GM21576 (cell line): ENCODE results near the gene TF.
"Not testable (repeated sequence)": the region's sequence is repeated elsewhere in the genome, so short reads cannot be mapped to it uniquely, and the experiment has no call there.

Source experiments
- ATAC-seq: cut with Tn5 transposase; IDR thresholded peaks from one replicate; pipeline ENCODE4 v1.9.1; 2021; ENCODE audit warnings: mild to moderate bottlenecking, moderate library complexity; ENCODE audit not compliant: unreplicated experiment

The TF gene

DNA sequence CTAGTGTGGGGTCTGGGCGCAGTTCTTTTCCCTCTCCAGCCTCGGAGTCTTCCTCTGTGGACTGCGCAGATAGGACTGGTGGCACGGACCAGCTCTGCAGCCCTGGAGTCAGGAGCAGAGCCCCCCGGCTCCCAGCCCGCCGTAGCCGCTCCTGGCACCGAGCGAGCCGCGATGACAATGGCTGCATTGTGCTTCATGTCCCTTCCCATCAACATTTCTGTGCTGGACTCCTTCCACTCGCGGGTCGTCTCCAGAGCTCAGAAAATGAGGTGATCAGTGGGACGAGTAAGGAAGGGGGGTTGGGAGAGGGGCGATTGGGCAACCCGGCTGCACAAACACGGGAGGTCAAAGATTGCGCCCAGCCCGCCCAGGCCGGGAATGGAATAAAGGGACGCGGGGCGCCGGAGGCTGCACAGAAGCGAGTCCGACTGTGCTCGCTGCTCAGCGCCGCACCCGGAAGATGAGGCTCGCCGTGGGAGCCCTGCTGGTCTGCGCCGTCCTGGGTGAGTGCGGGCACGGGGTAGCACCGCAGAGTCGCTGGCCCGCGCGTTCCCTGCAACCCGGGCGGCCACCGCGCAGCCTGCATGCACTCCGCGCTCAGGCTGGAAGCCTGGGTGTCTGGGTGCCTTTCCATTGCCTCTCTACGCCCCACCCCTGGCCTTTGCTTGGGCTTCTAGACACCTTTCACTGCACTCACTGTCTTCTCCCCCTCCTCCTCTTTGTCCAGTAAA, at the start of gene TF:
Gene TF, plus strand, starts transcription at position 413 of the 731 bp plus-strand sequence. Its CDS starts 48 bp downstream, at position 461.
- ATAC-seq: no peak

DNA sequence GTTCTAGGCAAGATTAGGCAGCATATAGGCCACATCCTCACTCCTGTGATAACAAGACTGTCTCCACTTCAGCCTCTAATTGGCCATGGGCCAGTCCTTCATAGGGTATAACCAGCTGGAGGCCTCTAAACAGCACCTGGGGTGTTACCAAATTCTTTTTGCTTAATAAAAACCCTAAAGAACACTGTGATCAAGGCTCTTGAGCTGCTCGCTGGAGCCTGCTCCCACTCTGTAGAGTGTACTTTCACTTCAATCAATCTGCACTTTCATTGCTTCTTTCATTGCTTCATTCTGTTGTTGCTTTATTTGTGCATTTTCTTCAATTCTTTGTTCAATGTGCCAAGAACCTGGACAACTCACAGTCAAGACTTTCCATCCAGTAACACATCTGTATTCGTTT, 48.2 kb upstream of the TF start:
- ATAC-seq: no peak

DNA sequence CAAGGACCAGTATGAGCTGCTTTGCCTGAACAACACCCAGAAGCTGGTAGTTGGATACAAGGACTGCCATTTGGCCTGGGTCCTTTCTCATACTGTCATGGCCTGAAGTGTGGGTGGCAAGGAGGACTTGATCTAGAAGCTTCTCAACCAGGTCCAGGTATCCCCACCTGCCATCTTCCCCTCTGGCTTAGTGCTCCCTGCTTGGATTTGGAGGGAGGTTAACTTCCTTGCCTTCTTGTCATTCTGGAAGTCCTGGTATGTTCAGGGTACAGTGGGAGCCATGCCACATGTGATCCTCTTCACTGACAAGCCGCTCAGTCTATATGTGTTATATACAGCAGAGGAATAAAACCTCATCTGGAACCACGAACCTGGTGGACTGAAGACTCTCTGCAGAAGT, 46.7 kb upstream of the TF start:
- ATAC-seq: no peak

DNA sequence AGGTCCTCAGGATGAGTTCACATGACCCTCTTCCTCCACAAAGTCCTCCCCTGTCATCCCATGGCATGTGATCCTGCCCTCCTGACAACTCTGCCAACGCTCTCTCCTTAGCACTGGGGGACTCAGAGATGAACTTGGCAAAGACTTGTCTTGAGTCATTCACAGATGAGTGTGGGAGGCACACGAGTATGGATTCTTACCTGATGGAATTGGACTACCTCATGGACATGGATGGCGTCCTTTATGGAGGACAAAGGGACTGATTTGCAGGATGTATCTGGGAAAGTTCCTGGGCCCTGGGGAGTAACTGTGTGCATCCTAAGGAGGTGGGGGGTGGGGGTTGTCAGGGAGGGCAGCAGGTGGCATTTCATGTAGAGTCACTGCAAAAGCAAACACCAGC, 46.3 kb upstream of the TF start:
- ATAC-seq: no peak

DNA sequence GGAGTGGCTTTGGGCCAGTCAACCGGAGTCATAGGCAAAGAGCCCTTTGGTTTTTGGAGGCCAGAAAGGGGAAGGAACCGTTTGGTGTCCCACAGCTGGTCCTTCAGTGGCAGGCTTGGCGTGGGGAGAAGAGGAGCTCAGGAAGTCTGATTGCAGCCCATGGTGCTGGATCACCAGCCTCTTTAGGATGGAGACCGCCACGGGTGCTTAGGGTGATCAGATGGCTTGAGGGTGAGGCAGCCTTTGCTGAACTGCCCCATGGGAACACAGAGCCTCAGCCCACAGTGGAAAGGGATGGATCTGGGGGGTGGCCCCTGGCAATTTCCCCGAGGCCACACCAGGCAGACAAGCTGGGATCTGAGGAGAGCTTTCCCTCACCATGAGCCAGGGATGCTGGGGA, 45.8 kb upstream of the TF start:
- no peak for ATAC-seq

DNA sequence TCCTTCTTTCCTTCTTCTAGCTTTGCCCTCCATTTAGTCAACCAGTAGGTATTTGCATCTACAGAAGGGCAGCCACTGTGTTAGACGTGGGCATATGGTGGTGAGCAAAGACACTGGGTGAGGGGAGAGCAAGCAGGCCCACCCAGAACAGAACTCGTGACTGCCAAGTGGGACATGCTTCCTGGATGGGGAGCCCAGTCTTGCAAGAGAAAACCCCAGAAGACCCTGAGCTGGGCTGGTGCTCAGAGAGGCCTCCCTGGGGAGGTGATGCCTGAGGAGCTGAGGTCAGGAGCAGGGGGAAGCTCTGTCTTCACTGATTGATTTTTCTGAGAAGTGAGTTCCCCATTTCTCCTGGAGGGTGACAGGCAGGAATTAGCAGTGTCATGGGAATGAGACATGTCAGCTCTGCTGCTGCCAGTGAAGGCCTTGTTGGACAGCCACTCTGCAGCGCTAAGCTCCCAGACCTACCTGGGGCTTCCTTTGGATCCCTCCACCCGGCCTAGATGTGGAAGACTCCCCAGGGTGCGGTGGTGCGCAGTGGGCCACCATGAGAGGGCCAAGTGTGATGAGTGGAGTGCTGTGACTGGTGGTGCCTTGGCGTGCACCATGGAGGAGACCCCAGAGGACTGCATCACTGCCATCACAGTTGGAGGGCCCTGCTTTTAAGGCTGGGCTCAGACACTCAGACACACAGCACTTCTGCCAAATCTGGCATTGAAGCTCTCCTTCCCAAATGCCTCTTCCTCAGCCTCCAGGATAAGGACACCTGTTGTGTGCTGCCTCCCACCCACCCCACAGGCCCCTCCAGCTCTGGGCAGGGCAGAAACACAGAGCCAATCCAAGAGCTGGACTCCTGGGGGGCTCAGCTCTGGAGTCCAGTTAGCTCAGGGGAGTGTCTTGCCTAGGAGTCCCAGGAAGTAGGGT, 44.5 kb upstream of the TF start:
- ATAC-seq: no peak

DNA sequence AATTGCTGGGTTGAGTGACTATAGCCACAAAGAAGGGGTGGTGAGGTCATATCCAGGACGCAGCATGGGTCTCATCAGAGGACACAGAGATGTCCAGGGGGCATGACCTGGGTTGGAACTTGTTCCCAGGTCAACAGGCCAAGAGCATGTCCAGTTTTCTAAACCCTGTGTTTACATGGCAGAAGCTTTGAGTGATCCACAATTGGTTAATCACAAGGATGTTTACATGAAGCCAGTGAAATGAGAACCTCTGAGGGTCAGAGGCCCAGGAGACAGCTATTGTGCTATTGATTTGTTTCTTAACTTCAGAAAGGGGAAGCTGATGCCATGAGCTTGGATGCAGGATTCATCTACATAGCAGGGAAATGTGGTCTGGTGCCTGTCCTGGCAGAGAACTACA, 42.3 kb upstream of the TF start:
- ATAC-seq: no peak

DNA sequence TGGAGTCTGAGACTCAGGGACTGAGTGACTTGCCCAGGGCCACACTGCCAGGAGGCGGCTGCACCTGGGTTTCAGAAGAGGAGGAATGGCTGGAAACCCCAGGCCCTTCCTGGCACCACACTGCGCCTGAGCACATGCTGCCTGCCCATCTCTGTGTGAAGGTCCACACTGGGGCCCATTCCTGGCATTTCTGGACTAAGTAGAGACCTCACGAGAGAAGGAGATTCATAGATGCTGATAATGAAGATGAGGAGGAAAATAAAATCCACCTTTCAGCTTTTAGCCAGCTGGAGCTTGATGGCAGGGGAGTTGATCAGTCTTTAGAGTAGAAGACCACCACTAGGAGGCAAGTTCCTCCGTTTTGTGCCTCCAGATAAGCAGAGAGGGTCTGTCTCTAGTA, 40.2 kb upstream of the TF start:
- ATAC-seq: no peak

DNA sequence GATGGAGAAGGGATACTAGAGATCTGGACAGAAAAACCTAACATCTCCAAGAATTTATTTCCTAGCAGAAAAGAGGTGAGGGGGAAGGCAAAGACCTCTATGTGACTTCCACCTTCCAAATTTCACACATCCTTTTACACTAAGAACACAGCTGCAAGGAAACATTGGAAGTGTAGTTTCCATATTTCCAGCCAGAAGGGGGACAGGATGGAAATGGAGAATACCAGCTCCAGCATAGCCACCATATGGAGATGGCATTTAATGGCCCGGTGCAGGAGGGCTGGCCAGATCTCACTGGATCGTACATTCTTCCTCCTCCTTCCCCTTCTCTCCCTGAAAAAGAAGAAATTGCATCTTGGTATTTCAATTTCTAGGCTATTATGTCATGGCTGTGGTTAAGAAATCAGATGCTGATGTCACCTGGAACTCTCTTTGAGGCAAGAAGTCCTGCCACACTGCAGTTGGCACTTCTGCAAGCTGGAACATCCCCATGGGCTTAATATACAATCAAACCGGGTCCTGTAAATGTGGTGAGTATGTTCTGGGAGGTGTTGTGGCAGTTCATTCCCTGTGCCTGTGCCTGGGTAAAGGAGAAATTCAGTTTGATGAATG, 36.9 kb upstream of the TF start:
- ATAC-seq: no peak

DNA sequence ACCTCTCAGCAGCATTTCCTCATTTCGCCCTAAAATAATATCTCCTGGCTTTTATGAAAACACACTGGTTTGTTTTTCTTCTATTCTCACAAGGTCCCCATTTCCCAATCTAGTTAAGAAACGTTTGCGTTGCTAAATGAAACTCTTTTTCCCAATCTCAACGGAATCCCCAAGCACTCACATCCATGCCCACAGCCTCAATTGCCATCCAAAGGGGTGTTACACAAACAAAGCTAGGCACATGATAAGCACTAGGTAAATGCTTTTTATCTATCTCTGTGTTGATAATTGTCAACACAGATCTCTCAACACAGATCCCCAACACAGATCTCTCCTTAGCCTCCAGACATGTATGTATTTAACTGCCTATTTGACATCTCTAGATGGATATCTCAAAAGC, 35.2 kb upstream of the TF start:
- no peak for ATAC-seq

DNA sequence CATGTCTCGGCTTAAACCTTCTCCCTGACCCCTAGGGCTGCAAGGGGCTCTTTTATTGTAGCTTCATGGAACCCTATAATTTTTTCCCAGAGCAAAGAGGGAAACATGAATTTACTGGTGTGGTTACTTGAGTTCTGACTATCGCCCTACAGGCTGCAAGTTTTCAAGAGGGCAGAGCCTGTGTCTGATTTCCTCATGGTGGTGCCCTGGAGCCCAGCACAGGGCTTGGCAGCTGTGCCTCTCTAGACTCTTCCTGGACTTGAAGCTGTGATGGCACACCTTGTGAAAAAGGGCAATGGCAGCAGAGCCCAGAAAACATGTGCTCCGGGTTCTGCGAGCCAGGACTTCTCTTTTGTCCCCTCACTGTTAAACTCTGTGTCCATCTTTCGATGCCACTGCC, 34.2 kb upstream of the TF start:
- no peak for ATAC-seq

DNA sequence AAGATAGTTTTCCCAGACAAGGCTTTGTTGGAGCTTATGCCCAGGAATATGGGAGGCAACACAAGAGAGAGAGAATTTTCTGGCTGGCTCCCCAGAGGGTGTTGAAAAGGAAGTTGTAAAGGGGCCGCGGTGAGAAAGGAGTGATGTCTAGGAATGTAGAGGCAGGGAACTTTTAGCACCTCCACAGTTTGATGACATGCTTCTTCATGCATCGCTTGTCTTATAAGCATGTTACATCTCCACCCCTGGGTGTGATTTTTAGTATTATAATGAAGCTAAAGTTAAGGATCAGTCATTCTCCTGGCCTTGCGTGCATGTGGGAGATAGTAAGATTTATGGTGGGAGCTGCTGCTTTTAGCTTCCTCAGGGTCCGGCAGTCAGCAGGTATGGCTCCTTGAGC, 32.8 kb upstream of the TF start:
- ATAC-seq: no peak

DNA sequence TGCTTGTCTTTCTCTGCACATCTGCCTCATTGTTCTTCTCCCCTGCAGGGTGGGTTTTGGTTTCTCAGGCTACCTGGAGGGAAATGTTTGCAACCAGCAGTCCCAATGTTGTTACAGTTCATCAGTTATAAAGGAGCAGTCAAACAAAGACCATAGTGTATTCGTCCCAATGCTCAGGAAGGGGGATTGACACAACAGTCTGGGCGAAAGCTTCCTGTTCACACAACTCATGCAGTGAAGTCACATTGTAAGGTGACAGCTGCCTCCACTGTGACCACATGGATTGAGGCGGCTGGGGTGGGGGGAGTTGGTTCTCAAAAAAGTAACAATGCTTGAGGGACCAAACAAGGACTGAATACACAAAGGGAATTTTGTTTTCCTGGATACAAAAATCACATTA, 28.8 kb upstream of the TF start:
- no peak for ATAC-seq

DNA sequence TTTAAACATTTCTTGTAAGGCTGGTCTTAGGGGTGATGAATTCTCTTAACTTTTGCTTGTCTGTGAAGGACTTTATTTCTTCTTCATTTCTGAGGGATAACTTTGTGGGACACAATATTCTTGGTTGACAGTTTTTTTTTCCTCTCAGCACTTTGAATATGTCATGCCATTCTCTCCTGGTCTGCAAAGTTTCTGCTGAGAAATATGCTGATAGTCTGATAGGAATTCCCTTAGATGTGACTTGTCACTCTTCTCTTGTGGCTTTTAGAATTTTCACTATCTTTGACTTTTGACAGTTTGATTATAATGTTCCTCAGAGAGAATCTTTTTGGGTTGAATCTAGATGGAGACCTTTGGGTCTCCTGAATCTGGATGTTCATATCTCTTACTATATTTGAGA, 23.3 kb upstream of the TF start:
- ATAC-seq: no peak

DNA sequence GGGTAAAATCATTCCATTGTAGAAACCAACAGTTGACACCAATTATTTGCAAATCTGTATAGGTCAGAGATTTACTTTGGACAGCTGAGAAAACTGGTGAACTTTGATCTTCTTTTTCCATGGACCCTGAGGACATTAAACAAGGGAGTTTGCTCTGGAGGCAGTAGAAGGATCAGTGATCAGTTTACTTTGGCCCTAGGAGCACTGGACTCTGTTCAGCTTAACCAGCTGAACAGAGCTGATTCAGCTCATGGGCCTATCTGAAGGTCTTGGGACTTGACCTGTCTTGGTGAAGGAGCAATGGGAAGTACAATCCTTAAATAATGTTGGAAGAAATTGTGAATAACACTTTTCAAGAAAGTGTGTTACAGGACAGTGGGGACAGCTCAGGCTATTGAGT, 15.2 kb upstream of the TF start:
- ATAC-seq: no peak

DNA sequence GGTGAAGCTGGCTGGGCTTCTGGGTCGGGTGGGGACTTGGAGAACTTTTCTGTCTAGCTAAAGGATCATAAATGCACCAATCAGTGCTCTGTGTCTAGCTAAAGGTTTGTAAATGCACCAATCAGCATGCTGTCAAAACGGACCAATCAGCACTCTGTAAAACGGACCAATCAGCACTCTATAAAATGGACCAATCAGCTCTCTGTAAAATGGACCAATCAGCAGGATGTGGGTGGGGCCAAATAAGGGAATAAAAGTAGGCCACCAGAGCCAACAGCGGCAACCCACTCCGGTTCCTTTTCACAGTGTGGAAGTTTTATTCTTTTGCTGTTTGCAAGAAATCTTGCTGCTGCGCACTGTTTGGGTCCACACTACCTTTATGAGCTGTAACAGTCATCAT, 14.0 kb upstream of the TF start:
- not testable (repeated sequence) for ATAC-seq

DNA sequence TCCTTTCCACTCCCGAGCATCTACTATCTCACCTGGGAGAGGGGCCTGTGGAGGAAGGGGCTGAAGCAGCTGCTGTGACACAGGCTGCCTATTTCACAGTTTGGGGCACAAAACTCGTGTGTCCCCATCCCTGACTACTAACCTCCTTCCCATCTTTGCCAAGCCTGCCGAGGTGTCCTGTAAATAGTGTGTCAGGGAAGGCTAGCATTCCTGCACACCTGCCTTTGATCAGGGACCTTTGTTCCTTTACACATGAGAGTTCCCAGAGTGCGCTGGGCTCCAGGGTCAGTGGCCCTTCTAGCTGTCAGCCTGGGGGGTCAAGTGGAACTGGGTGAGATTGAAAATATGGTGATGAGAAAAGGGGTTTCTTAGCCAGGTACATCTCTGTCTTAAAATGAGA, 13.0 kb upstream of the TF start:
- ATAC-seq: no peak

DNA sequence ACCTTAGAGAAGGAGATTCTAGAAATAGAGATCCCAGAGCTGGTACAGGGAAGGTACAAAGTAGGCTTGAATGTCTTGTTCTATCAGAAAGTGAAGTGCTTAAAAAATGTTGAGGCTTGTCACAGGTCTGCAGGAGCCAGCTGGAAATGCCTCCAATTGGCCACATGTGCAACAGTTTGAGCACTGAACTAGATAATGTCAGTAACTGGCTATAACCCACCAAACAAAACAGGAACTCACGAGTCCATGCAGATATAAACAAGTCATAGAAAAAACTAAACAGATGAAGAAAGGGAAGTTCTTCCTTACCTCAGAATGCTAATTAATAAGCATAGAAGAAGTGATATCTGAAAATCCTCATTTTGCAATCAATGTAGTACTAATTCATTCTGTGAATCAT, 11.9 kb upstream of the TF start:
- ATAC-seq: no peak

DNA sequence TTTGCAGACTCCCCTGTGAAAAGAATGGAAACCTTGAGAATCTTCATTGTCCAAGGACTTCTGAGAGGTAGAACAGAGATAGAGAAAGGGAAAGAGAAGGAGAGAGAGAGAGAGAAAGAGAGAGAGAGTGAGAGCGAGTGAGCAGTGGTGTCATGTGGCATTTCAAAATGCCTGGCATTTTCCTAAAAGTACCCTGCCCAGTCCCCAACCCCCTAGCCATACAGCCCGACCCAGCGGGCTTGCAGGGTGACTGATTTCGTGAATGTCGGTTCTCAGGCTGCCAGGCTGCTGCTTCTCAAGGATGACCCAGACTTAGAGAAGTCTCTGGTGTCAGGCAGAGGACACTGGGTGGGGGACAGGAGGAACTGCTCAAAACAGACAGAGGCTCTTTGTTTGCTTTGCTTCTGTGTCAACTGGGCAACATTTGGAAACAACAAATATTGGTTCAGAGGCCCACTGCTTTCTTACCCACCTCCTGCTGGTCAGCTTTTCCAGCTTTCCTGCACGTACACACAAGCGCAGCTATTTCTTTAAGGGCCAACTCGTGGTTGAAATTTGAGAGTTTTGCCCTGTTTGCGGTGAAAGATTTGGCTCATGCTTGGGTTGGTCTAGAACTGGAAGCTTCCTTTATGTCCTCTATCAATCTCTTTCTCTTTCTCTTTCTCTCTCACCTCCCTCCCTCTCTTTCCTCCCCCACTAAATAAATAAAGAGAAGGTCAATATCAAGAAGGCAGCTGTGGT, 3.7 kb upstream of the TF start:
- ATAC-seq: no peak

DNA sequence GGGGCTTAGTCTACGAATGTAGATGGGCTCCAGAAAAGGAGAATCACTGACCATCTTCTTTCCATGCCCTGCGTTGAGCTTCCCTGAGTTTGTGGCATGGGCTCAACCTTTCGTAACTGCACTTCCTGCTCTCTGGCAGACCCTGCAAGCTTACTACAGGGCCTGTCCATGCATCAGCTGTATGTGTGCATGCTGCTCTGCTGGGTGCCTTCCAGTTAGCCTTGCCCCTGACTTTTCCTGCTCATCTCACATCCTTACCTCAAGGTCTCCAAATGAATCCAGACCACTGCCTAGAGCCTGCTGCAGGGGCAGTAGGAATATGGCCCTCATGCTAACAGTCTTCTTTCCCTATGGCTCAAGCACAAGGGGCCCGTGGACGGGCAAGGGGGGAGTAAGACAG, 2.0 kb upstream of the TF start:
- no peak for ATAC-seq

DNA sequence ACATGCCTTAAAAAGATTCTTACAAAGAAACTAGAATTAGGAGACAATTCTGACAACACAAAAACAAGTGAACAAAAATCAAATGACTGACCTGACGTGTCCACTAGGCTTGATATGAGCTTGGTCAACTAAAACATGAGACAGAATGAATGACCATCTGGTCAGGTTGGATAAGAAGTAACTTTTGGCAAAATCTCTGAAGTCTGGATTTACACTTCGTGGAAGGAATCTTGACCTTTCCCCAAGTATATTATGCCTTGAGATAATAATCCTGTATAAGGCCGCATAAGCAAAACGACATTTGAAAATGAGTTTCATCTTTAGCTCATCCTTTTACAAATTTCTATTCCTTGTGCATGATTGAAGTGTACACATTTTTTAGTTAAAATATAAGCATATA, 1.1 kb upstream of the TF start:
- no peak for ATAC-seq
